Stimulated activated naive CD4-positive, alpha-beta T cell treated with Interleukin-2 at 50 U/mL for 16 hours (primary cell): Measurements from ENCODE around the gene MLH1.

Experiments used
- DNase-seq: peaks from one replicate; lab custom pipeline; 2025; lab: John Stamatoyannopoulos, UW

MLH1 gene

GRCh38 chr3:37094636-37095035 lies 101.3 kb downstream of the MLH1 start:
- no peak for DNase-seq

DNA sequence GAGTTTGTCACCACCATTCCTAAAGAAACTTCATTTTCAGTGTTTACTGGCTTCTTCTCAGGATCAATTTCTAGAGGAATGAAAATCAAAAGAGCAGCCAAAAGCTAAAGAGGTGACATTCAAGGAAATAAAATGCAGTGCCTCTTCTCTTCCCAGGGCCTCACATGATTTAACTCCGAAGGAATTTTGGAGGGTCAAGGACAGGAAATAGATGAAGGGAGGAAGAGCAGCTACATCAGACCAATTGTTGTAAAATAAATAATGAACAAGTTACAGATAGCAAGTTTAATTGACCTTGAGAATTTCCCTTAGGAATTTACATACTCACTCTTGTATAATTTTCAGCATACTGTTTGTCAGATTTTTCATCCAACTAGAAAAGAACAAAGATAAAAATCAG lies 103.0 kb downstream of the MLH1 start:
- no peak for DNase-seq

DNA sequence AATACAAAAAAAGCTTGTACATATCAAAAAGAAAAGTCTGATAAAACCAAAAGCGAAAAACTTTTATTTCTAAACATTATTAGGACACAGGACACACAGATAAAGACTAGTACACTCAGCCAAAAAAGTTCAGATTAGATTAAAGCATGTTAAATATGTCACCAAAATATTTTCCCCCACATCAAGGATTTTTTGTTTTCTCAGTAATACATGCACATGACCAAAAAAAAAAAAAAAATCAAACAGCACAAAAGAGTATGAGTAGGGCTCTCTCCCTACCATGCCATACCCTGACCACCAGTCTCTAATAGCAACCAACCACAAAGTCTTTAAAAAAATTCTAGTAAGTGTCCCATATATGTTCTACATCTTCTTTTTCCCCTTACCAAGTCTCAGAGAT lies 103.7 kb downstream of the MLH1 start:
- no peak for DNase-seq

DNA sequence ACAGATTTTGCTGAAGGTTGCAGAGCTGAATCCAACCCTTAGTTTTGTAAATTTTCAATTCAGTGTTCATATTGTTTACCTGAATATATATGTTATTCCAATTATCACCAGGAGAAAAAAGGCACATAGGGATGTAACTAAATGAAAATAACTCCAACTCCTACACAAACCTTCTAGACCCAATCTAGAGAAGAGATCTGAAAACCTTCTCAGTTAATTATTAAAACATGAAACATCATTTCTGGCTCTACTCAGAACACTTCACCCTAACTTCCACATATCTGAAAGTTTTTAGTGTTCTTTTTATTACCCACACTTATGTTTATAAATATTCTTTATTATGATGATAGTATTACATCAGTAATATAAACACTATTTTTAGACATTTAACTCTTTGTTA lies 104.5 kb downstream of the MLH1 start:
- DNase-seq, result no peak

GRCh38 chr3:37098884-37099283 lies 105.6 kb downstream of the MLH1 start:
- DNase-seq, result no peak

DNA sequence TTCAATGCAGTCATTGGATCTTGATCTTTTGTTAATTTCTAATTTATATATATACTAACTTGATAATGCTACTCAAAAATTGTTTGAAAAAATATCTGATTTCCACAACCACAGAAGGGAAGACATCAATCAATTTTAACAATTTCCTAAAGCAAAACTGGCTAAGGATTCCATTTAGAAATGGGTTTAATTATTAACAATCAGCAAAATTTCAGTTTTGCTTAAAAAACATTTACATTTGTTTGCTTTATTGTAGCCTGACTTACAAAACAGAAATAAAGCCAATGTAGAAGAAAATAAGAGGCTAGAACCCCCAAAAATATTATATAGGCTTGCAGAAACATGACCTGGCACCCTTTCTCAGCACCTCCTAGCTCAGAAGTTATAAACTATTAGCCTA lies 106.2 kb downstream of the MLH1 start:
- no peak for DNase-seq

- no peak for DNase-seq
These were observed 107.1 kb downstream of the MLH1 start for GRCh38 chr3:37100411-37100810.
